GM12891 (cell line): ENCODE measurements around the gene DDC.
"Not testable (repeated sequence)": the region's sequence is repeated elsewhere in the genome, so short reads cannot be mapped to it uniquely, and the experiment has no call there.

ENCODE experiments used
- DNase-seq: peaks from one replicate; pipeline ENCODE4 v3.0.0; 2011; ENCODE audit warnings: low spot score; ENCODE audit not compliant: insufficient read length
- FAIRE-seq: peaks from 2 replicates; lab custom pipeline; 2011; peaks lifted over from hg19 to GRCh38; lab: Jason Lieb, UNC
- PAX5 ChIP-seq: IDR thresholded peaks from 2 replicates; pipeline ENCODE4 v1.6.1; 2011; ENCODE audit warnings: low read length, moderate library complexity, mild to moderate bottlenecking; ENCODE audit not compliant: insufficient read depth, severe bottlenecking
- POLR2A ChIP-seq: IDR thresholded peaks from 2 replicates; pipeline ENCODE4 v1.6.1; 2011; ENCODE audit warnings: low read depth, low read length, control low read depth
- POLR2AphosphoS5 ChIP-seq: IDR thresholded peaks from 2 replicates; pipeline ENCODE4 v1.6.1; 2011; ENCODE audit warnings: low read depth, low read length, control low read depth
- POU2F2 ChIP-seq: IDR thresholded peaks from 2 replicates; pipeline ENCODE4 v1.6.1; 2011; ENCODE audit warnings: low read depth, mild to moderate bottlenecking, control low read depth, low read length, moderate library complexity
- SPI1 ChIP-seq: IDR thresholded peaks from 2 replicates; pipeline ENCODE4 v1.6.1; 2011; ENCODE audit warnings: low read depth, low read length, control low read depth
- TAF1 ChIP-seq: IDR thresholded peaks from 2 replicates; pipeline ENCODE4 v1.6.1; 2011; ENCODE audit warnings: low read depth, low read length, control low read depth

DDC gene

DNA sequence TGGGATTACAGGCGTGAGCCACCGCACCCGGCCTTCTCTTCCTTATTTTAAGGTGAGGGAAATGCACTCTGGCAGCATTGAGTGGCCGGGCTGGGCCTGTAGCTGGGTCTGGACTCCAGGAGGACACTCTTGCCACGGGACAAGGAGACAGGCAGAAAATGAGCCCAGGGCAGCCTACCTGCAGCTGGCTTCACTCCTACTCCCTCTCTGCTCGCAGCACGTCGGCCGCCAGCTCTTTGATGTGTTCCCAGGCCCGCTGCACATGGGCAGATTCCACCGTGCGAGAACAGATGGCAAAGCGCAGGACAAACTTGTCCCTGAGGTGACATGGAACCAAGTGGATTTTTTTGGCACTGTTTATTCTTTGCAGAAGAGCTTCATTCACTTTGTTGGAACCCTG is 102.2 kb downstream of the DDC start:
- DNase-seq: no peak
- TF ChIP-seq POU2F2 (no peak), POLR2AphosphoS5 (no peak), TAF1 (no peak), SPI1 (no peak), POLR2A (no peak), PAX5 (no peak)
- FAIRE-seq: no peak

DNA sequence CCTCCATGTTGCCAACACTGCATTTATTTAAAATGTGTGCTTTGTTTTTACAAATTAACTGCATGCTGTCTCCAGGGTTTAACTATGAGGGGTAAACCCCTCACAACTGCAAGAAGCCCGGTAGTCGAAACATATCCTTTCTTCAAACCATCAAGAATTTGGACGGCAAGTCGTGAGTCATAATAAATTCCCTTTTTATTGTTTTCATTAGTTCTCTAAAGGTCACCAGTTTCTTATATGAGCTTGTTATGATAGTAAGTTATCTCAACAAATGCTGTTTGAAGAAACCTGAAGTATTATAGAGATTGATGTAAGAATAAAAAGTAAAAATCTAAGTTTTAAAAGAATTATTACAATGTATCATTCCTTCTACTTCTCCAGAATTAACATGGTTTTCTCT is 102.8 kb downstream of the DDC start:
- TF ChIP-seq POLR2A (no peak), POLR2AphosphoS5 (no peak), PAX5 (no peak), SPI1 (no peak), TAF1 (no peak), POU2F2 (no peak)
- FAIRE-seq (no peak), DNase-seq (no peak)

DNA sequence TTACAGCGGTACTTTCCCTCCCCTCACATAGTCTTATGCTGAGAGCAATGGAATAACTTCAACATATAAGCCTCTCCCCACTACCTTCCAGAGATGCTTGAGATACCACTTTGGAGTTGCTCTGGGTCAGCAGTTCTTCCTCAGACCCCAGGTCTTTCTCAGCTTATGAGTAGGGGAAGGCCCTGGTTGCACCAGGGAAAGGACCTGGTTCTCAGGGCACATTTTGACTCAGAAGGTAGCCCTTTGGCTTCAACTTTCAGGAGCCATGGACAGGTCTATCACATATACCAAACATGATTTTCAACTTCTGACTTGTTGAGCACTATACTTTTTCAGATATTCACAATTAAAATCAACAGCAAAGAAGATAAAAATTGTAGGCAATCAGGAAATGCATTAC is 103.5 kb downstream of the DDC start:
- DNase-seq: no peak
- TF ChIP-seq TAF1 (no peak), POLR2A (no peak), POU2F2 (no peak), PAX5 (no peak), POLR2AphosphoS5 (no peak), SPI1 (no peak)
- FAIRE-seq: no peak

DNA sequence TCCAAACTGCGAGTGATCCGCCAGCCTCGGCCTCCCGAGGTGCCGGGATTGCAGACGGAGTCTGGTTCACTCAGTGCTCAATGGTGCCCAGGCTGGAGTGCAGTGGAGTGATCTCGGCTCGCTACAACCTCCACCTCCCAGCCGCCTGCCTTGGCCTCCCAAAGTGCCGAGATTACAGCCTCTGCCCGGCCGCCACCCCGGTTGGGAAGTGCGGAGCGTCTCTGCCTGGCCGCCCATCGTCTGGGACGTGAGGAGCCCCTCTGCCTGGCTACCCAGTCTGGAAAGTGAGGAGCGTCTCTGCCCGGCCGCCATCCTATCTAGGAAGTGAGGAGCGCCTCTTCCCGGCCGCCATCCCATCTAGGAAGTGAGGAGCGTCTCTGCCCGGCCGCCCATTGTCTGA is 106.0 kb downstream of the DDC start:
- FAIRE-seq, DNase-seq: not testable (repeated sequence)

DNA sequence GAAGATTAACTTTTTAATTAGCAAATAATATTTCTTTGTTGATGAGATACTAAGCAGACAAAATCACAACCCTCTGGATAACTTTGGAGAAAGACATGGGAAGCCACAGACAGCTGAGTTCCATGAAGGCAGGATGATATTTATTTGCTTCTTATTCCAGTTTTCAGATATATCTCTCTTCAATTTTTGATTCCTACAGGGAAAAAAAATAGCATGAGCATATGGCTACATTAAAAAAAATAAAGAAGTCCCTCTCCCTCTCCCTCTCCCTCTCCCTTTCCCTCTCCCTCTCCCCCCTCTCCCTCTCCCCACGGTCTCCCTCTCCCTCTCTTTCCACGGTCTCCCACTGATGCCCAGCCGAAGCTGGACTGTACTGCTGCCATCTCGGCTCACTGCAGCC is 106.6 kb downstream of the DDC start:
- not testable (repeated sequence) for DNase-seq, FAIRE-seq

DNA sequence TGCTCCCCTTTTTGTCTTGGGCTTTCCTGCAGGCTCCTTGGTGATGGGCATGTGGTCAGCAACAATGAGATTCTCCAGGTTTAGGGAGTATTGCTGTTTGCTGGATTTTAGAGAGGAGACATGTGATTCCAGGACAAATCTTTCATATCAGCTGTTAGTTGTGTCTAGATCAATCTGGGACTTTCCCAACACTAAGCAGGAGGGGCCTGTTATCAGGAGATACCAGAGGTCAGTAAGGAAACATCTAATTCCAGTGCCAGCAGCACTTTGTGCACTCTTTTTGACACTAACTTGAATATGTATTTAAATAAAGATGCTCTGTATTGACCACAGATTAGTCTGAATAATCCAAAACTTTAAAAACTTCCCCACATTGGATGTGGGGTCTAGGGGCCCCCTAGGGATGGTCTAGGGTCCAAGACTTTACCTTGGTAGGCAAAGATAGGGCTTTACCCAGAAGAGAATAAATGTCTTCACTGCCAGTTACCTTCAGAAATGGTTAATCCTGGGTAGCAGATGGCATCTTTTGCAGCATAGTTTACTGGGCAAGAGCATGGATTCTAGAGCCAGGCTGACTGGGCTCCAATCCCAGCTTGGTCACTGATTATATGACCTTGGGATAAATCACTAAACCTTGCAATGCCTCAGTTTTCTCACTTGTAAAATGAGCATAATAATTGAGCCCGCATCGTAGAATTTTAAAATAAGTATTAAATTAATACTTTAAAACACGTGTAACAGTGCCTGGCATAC is 108.7 kb downstream of the DDC start:
- no peak for DNase-seq
- no peak for FAIRE-seq
- TF ChIP-seq POLR2AphosphoS5 (no peak), PAX5 (no peak), SPI1 (no peak), POU2F2 (no peak), POLR2A (no peak), TAF1 (no peak)

DNA sequence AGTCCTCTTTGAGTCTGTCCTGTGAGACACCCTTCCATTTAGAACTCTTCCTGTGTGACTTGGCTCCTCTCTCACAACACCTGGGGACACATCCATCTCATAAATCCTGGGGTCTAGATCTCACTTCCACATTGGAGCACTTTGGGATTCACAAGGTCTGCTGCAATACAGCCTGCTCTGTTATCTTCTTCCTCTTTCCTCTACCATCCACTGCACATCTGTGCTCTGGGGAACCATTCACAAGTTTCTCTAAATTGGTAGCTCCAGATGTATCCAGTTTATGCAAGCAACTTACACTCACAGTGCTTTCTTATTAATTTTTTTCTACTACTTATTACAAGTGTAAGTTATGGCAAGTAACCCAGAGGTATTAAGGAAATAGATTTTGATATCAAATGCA is 109.5 kb downstream of the DDC start:
- TF ChIP-seq TAF1 (no peak), POLR2AphosphoS5 (no peak), POU2F2 (no peak), SPI1 (no peak)
- FAIRE-seq: no peak
- no peak for DNase-seq

DNA sequence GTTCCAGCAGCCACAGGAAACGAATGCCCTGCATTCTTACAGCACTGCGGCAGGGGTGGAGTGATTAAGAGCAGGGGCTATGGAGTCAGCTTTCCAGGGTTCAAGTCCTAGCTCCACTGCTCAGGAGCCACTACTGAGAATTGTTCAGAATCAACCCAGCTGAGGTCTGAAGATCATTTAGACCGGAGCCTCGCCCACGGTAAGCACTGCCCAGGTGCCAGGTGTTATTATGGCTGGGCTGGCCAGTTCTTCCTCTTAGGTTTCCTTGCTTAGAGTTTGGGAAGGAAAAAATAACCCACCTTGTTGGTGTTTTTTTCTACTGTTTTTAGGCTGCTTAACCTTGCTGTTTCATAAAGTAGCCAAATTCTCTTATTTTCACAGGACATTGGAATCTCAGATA is 110.2 kb downstream of the DDC start:
- DNase-seq: no peak
- no peak for FAIRE-seq
- TF ChIP-seq TAF1 (no peak), POU2F2 (no peak), POLR2A (no peak), SPI1 (no peak), POLR2AphosphoS5 (no peak), PAX5 (no peak)

DNA sequence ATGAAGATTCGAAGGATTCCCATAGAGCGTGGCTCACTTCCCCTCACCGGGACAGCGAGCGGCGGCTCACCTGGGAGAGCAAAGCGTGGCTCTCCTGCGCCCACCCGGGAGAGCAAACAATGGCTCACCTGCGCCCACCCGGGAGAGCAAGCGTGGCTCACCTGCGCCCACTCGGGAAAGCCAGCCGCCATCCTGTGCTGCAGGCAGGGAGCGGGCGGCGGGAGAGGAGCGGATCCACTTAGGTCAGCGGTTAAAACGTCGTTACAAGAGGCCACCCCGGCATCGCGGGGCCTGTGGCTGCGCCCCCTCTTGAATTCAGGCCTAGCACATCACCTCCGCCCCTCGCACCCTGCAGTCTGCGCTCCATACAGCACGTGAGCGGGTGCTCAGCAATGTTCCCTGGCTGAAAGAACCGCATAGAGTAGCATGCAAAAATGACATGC is 114.6 kb downstream of the DDC start:
- no peak for DNase-seq

DNA sequence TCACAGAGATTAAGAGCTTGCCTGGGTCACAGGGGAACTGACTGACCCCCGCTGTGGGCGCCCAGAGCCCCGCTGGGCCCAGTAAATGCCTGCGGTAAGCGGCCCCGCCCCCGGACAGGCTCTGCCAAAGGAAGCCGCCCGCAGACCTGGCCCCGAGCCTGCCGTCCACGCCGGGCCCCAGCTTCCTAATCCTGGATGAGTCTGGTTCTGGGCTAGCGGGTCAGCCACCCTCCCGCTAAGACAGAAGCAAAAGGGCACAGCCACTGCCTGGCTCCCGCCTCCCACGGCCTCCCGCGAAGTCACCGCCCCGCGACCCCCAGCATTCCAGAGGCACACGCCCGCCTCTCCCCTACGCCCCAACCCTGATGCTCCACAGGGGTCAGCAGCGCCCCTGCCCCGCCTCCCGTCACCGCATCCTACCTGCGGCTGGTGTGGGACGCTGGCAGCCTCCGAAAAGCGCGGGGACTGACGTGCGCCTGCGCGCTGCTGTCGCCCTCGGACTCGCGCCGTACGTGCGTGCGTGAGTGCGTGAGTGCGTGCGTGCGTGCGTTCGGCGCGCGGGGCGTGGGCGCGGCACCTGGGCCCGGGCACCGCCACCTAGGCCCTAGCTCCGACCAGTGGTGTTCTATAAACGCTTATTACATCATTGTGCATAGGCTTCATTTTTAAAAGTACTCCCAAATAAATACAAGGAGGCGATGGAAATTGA is 115.2 kb downstream of the DDC start, which contains the start of gene FIGNL1:
Gene FIGNL1 (minus strand): TSS at position 470 of the 709 bp plus-strand sequence. CDS start 3,063 bp downstream, outside the sequence.
- TF ChIP-seq TAF1 (no peak; the same call in 1 of the 2 replicates), POLR2AphosphoS5 (peak; percentile 55), POU2F2 (no peak), SPI1 (no peak), POLR2A (peak; percentile 60; the same call in 1 of the 2 replicates)
- DNase-seq (peak; percentile 76), FAIRE-seq (peak; percentile 98)

More for the DNA sequence above, 114.6 kb downstream of the DDC start:
- no peak for TF ChIP-seq TAF1
- TF ChIP-seq PAX5: no peak
- no peak for TF ChIP-seq POU2F2
- TF ChIP-seq POLR2A: no peak
- TF ChIP-seq POLR2AphosphoS5: no peak
- TF ChIP-seq SPI1: peak; percentile 36; the same call in 1 of the 2 replicates
- no peak for FAIRE-seq
